GM19193 (cell line): ENCODE measurements around the gene NEK7.

Experiments used
- POLR2A ChIP-seq: IDR thresholded peaks from 4 replicates; pipeline ENCODE4 v1.6.1; 2011; ENCODE audit not compliant: insufficient read depth, insufficient read length; ENCODE audit errors: extremely low read depth

NEK7 gene

GRCh38 chr1:198160222-198160621 lies 3.4 kb downstream of the NEK7 start:
- no peak for TF ChIP-seq POLR2A

- TF ChIP-seq POLR2A: no peak
Observed at GRCh38 chr1:198160946-198161614, 4.3 kb downstream of the NEK7 start.

GRCh38 chr1:198161718-198162090 lies 4.9 kb downstream of the NEK7 start:
- no peak for TF ChIP-seq POLR2A

GRCh38 chr1:198162091-198162767 lies 5.4 kb downstream of the NEK7 start:
- TF ChIP-seq POLR2A: no peak

- no peak for TF ChIP-seq POLR2A
Observed at GRCh38 chr1:198165927-198166647, 9.3 kb downstream of the NEK7 start.

- no peak for TF ChIP-seq POLR2A
Observed at GRCh38 chr1:198166900-198167299, 10.1 kb downstream of the NEK7 start.

- no peak for TF ChIP-seq POLR2A
Observed at GRCh38 chr1:198167436-198167934, 10.7 kb downstream of the NEK7 start.

- TF ChIP-seq POLR2A: no peak
Observed at GRCh38 chr1:198168227-198168626, 11.4 kb downstream of the NEK7 start.

GRCh38 chr1:198169672-198170071 lies 12.9 kb downstream of the NEK7 start:
- TF ChIP-seq POLR2A: no peak

- no peak for TF ChIP-seq POLR2A
Observed at GRCh38 chr1:198171667-198172540, 15.1 kb downstream of the NEK7 start.

GRCh38 chr1:198173832-198174231 lies 17.0 kb downstream of the NEK7 start:
- no peak for TF ChIP-seq POLR2A

- no peak for TF ChIP-seq POLR2A
Observed at GRCh38 chr1:198174297-198174696, 17.5 kb downstream of the NEK7 start.

- TF ChIP-seq POLR2A: no peak
Observed at GRCh38 chr1:198175423-198176170, 18.8 kb downstream of the NEK7 start.

GRCh38 chr1:198176179-198176578 lies 19.4 kb downstream of the NEK7 start:
- TF ChIP-seq POLR2A: no peak
